HG02981 (cell line): ENCODE results near the gene AFG1L.
"Not testable (repeated sequence)": the region's sequence is repeated elsewhere in the genome, so short reads cannot be mapped to it uniquely, and the experiment has no call there.

Experiments
- ATAC-seq: cut with Tn5 transposase; IDR thresholded peaks from one replicate; pipeline ENCODE4 v1.9.1; 2021; ENCODE audit warnings: mild to moderate bottlenecking, moderate library complexity; ENCODE audit not compliant: unreplicated experiment

AFG1L gene

DNA sequence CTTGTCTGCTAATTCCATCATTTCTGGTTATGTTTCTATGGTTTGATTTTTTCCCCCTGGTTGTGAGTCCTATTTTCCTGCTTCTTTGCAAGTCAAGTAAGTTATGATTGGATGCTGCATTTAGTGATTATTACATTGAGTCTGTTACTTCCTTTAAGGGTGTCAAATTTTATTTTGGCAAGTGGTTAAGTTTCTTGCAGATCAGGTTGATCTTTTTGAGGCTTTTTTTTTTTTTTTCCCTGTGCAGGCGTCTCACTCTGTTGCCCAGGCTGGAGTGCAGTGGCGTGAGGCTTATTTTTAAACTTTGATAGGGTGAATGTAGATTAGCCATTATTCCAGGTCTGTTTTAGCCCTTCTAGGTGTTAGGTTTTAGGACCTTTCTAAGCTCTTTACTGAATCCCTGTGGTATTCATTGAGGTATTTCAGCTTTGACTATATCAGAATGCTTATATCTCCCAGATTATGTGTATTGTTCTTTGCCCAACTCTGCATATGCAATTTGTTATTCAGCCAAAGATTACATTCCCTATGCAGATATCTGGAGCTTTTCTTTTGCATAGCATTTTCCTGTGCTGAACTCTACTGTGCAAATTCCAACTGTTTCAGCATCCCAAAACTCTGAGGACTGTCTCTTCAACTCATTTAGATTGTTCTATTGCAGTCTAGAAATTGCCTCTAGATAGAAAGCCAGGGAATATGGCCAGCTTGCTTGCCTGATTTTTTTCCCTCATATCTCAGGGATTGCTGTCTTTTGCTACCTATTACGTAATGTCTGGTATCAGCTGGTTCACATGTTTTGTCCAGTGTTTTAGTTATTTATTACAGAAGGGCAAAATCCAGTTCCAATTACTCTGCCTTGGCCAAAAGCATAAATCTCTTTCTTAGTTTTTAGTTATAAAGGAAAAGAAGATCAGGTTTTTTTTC is 113.3 kb downstream of the AFG1L start:
- ATAC-seq, result no peak

DNA sequence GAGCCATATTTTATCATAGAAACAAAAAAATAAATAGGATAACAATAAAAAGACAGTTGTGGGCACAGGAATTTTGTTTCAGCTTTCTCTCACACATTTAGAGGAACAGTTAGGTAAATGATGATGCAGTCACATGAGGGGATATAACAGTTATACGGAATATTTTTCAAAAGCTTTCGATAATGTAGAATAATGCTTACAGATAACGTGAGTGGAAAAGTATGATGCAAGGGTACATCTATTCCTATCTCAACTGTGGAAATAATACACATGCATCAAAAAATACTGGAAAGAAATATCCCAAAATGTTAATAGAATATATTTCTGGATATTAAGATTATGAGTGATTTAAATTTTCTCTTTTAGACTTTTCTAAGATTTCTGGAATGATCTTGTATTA is 114.0 kb downstream of the AFG1L start:
- ATAC-seq, result no peak

DNA sequence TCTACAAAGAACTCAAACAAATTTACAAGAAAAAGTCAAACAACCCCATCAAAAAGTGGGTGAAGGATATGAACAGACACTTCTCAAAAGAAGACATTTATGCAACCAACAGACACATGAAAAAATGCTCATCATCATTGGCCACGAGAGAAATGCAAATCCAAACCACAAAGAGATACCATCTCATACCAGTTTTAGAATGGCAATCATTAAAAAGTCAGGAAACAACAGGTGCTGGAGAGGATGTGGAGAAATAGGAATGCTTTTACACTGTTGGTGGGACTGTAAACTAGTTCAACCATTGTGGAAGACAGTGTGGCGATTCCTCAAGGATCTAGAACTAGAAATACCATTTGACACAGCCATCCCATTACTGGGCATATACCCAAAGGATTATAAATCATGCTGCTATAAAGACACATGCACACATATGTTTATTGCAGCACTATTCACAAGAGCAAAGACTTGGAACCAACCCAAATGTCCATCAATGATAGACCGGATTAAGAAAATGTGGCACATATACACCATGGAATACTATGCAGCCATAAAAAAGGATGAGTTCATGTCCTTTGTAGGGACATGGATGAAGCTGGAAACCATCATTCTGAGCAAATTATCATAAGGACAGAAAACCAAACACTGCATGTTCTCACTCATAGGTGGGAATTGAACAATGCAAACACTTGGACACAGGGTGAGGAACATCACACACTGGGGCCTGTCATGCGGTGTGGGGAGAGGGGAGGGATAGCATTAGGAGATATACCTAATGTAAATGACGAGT is 121.4 kb downstream of the AFG1L start:
- ATAC-seq, result not testable (repeated sequence)

DNA sequence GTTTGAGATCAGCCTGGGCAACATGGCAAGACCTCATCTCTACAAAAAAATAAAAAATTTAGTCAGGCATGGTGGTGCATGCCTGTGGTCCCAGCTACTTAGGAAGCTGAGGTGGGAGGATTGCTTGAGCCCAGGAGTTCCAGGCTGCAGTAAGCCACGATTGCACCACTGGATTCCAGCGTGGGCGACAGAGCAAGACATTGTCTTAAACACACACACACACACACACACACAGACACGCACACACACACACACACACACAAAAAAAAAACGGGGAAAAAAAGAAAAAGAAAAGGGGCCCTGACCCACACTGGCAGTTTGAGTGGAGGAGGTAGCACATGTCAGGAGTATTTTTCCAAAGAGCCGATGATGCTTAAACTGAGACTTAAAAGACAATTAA is 122.2 kb downstream of the AFG1L start:
- no peak for ATAC-seq

DNA sequence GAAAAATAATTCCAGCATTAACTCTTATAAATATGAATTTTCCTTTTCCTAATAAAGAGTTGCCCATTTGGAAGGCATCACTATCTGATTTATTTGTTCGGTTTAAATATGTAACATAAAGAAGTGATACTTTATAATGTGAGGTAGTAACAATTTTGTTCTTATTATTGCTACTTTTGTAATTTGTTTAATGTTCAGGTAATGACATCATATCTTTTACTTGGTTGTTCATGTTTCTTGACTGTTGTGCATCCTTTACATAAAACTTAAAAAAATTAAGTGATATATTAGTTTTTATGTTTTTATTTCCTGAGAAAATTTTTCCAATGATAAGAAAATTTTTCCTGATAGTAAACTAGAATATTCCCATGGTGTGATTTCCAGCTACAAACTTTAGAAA is 124.6 kb downstream of the AFG1L start:
- ATAC-seq, result no peak

DNA sequence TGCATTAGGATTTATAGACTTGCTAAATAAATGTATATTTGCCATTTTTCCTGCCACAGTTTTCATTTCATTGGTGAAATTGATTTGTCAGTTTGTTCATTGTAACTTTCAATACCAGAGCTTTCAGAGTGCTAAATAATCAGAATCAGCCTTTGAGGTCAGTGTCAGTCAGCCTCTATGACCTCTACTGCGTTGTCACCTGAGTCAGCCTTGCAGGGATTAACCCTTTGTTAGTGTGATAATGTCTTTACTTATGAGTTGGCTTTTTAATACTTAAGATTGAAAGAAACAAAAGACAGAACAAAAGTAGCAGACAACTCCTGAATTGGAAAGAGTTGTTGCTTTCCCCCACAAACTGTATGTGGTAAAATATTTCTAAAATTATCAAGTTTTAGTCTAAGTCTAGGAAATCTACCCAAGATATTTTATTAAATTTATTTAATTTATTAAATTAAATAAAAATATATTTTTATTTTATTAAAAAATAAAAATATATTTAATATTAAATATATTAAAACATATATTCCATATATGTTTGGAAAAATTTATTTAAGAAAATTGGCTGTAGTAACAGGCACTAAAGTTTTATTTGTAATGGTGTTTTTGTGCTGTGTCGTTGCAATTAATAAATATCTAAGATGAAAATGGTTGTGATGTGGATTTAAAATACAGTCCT is 125.2 kb downstream of the AFG1L start:
- no peak for ATAC-seq

DNA sequence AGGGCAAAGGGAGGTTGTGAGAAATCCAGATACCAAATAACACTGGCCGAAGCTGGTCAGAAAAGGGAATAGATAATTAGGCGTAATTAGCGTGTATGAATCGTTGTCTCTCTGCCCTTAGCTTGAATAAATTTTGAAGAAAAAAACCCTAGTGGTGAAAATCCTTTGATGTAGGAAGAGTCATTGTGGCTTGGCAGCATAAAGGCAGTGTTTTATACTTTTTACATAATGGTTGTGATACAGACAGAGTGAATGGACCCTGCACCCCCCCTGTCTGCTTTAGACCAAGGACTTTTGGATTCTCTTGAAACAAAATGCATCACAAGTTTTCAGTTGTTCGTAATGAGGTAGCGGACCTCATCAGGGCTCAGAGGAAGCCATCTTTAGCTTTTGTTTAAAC is 126.5 kb downstream of the AFG1L start:
- no peak for ATAC-seq

DNA sequence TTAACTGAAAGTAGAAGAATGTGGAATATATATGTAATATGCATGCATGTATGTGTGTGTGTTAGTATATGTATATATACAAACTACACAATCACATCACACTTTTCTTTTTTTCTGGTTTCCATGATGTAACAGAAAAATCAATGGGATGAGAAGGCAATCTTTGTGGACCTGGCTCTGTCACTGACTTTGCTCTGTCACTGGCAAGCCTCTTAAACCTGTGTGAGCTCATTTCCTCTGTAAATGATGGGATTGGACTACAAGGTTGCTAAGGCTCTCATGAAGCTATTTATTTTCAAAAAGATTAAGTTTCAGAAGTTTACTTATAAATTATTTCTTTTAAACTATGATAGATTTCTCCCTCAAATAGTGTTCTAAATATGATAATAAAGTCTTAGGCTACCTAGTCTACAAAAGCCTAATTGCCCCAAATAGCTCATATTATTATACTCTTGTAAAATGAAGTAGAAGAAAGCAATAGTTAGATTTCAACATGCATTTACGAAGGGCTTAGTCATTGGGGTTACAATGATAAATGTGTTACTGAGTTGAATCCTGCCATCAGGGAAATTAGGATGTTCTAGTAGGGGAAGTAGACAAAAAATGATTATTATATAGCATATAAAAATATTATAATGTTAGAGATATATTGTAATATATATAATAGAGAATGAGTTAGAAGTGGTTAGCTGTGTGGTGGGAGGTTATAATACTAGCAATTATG is 129.3 kb downstream of the AFG1L start:
- no peak for ATAC-seq

DNA sequence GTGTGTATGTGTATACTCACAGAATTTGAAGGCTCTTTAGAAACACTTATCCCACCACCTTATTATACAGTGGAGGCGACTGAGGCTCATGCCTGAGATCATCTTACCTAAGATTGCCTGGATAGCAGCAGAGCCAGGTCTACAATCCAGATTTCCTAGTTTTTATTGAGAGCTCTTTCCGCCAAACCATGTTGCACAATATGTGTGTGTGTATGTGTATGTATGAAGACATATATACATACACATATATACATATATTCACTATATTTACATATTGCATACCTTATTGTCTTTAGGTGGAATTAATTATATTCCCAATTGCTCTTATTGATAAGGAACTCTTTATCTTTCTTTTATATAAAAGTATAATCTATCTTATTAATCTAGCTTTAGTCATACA is 130.6 kb downstream of the AFG1L start:
- ATAC-seq, result no peak

DNA sequence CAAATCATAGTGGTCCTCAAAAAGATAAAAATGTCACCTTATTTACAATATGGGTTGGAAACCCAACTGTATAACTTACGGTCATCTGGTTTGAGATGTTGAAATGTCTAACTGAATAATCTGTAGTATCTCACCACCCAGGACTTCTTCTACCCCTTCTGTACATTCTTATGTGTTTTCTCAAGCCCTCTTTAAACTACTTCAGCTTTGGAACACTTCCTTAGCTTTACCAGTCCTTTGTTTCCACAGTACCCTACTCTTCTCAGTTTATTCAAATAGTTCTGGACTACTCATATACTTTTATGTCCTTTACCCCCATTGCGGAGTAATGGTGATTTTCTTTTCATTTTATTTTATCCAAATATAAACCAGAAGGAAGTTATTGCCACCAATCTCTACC is 137.3 kb downstream of the AFG1L start:
- no peak for ATAC-seq

DNA sequence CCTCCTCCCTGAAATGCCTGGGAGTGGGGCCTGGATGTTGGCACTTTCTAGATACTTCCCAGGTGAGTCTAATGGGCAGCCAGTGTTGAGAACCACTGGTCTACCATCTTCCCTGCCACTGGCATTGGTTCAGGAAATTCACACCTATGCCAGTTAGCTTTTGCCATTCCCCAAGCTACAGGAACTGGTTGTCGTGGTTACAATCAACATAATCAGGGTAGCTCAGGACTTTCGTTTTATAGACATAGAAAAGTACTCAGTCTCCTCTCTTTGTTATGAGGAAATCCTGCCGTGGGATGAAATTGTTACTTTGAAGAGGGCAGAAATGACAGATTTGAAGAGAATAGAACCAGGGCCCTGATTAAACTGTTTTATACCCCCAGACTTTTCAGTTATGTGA is 137.9 kb downstream of the AFG1L start:
- ATAC-seq, result no peak

DNA sequence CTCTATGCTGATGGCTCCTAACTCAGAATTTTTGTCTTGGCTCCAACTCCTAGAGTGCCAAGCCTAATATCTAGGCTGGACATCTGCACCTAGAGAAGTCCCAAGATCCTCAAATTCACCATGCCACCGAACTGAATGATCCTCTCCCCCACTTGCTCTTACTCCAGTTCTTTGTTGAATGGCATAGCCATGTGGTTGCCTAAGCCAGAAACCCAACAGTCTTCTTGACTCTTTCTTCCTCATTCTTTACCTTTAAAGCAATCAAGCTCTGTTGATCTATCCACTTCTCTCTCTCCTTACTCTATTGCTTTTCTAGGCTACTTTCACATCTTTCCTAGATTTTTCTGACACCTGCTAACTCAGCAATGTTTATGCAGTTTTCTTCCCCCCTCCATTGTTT is 139.4 kb downstream of the AFG1L start:
- no peak for ATAC-seq

DNA sequence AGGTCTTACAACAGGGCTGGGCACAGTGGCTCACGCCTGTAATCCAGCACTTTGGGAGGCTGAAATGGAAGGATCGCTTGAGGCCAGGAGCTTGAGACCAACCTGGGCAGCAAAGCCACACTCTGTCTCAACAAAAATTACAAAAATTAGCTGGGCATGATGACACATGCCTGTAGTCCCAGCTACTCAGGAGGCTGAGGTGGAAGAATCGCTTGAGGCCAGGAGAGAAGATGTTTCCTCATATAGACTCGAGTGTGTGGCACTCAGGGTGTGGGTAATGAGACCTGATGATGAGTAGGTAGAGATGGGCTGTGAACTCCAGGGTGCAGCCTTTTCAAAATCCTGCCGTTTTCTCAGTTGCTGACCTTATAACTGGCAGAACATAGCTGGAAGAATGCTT is 140.5 kb downstream of the AFG1L start:
- no peak for ATAC-seq

DNA sequence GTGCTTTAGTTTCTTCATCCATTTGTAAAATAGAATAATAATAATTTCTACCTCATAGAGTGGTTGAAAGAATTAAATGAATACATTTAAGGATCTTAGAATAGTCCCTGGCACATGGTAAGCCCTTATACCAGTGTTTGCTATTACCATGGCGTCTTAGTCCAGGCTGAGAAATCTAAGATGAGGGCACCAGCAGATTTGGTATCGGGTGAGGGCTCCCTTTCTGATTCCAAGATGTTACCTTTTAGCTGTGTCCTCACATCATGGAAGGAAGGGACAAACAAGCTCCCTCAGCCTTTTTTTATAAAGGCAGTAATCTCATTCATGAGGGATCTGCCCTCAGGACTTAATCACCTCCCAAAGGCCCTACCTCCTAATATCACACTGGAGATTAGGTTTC is 141.9 kb downstream of the AFG1L start:
- no peak for ATAC-seq

DNA sequence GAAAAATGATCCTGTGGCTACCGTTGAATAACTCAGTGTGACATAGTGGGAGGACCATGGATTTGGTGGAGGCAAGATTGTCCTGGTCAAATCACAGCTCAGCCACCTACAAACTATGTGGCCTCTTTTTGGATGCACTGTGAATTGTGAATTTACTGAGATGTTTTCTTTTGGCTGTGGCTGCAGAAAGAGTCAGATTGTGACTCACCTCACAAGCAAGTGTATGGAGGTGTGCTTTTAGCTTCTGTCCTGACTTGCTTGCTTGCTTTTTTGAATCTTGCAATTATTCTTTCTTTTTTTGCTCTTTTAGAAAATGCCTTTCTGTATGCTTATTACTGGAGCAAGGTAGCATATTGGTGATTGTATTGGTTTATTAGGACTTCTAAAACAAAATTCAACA is 143.0 kb downstream of the AFG1L start:
- no peak for ATAC-seq

DNA sequence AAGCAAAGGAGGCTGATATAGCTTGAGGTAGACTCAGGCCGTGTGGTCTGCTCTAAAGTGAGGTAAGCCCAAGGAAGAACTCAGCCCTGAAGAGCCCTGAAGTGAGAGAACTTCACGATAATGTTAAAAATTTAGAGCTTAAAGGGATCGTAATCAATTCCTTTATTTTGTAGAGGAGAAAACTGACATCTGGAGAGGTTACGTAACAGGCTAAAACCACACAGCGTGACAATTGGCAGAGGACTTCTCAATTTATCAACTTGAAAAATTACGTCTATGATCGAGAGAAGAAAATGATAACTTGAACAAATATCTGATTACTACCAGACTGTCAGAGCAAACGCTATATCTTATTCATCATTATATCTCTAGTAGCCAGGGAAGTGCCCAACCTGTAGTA is 144.1 kb downstream of the AFG1L start:
- no peak for ATAC-seq

DNA sequence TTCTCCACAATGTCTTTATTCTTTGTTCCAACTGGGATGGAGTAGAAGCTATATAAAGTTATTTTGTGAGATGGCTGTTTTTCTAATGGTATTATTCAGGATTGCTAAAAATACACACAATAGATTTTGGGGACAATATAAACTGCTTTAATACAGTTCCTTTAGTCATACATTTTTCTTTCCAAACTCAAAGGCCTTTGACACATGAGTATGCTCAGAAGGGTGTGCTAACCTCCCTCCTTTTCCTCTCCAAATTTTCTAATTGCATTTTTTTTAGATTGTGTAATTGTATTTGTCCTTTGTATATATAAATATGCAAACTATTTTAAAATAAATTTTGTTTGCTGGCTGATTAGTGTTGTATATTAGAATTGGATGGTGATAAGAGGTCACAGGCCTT is 146.3 kb downstream of the AFG1L start:
- no peak for ATAC-seq

DNA sequence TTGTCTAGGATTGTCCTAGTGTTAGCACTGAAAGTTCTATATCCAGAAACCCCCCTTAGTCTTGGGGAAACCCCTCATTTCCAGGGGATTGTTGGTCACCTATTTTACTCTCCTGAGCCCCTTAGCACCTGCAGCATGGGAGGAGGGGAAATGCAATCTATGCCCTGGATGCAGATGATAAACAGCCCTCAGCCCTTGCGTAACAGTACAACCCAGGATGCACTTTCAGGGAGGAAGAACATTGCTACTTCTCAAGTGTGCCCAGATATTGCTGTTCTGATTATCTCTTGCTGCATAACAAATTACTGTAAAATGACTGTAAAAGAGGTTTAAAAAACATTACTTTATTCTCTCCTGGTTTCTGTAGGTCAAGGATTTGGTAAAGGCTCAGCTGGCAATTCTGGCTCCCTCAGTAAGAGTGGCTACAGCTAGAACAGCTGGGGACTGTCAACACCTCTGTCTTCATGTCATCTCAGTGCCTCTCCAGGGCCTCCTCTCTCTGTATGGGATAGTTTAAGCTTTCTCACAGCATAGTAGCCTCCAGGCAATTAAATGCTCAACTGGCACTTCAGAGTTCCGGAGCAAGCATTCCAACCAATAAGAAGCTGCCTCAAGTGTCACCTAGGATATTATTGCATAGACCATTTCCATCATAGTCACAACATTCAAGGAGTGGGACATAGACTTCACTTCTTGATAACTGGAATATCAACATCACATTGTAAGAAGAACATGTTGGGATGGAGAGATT is 148.1 kb downstream of the AFG1L start:
- no peak for ATAC-seq

DNA sequence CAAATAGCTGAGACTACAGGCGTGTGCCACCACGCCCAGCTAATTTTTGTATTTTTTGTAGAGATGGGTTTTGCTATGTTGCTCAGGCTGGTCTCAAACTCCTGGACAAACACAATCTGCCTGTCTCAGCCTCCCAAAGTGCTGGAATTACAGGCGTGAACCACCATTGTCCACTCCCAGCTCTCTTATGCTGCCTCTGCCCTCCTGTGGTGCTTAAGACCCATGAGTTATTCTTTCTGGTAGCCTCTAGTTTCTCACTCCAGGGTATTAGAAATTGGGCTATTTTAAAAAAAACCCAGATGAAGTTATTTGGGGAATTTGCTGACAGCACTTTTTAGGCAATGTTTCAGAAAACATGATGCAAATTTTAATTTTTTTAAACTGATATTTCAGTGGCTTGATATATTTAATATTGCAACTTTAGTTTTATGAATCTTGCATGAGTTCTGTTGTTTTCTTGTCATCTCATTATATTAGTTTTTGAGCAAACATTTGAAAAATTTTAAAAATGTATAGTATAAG is 151.8 kb downstream of the AFG1L start:
- ATAC-seq, result no peak

DNA sequence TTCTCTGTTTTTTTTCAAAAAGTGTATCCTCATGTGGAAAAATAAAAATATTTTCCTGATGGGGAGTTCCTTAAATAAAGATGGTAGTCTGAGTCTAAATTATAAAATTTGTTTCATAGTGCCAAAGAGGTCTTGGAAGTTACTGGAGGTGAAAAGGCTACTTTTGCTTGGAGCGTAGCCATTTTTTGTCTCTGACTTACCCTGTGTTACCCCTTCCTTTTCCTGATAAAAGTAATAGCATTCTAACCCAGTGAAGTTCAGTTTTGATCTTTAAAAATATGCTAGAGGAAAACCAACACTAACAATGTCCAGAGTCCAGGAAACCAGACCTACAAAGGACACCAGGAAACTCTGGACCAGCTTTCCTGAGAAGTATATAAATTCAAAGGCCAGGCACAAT is 153.6 kb downstream of the AFG1L start:
- no peak for ATAC-seq
